SK-N-SH (cell line): ENCODE results near the gene FOXA3. TPM values are rescaled to one million over a fixed set of nuclear protein-coding genes. Genes with fewer than 3 reads are reported as not detected.
"Not testable (repeated sequence)": the region's sequence is repeated elsewhere in the genome, so short reads cannot be mapped to it uniquely, and the experiment has no call there.

Experiments used
- CTCF ChIA-PET: fragments of 300-600, 350-600 bp; formaldehyde crosslinking; extraction: SDS; loops from one replicate; lab custom pipeline; 2021; lab: Yijun Ruan, JAX
- POLR2A ChIA-PET: fragments of 350-600 bp; sonication (Branson Sonifier 250); formaldehyde crosslinking; extraction: SDS; loops from one replicate; lab custom pipeline; 2020; ENCODE audit warnings: antibody characterized with exemption, inconsistent platforms; lab: Yijun Ruan, JAX
- DNase-seq: peaks from one replicate; pipeline ENCODE4 v3.0.0; 2012
- H2AFZ ChIP-seq: fragments of 200-600 bp; sonication (generic); 2 replicates; pipeline ENCODE4 v1.8.1; 2016; ENCODE audit warnings: antibody characterized with exemption, mild to moderate bottlenecking, low read depth
- H3F3A ChIP-seq: fragments of 200-600 bp; sonication (generic); replicated peaks from 2 replicates; pipeline ENCODE3; 2016; ENCODE audit warnings: antibody characterized with exemption, mild to moderate bottlenecking; ENCODE audit not compliant: insufficient read depth
- H3K27ac ChIP-seq, 2 experiments: fragments of 200-500 bp in 1 of 2; fragments of 200-600 bp in 1 of 2; sonication (Bioruptor generic) in 1 of 2; sonication (generic), shearing (Covaris generic) in 1 of 2; 2 replicates each; pipeline versions ENCODE4 v1.5.1 to v1.6.1; 2014 to 2016; ENCODE audit warnings: low read depth in 2 of 2, inconsistent platforms in 1 of 2, low read length in 1 of 2, mild to moderate bottlenecking in 1 of 2, mixed read lengths in 1 of 2
- H3K27me3 ChIP-seq: fragments of 200-600 bp; sonication (generic), shearing (Covaris generic); 2 replicates; pipeline ENCODE4 v1.6.1; 2016; ENCODE audit warnings: mixed run types; ENCODE audit not compliant: insufficient read depth
- H3K36me3 ChIP-seq, 2 experiments: fragments of 200-500 bp in 1 of 2; fragments of 200-600 bp in 1 of 2; sonication (Bioruptor generic) in 1 of 2; sonication (generic) in 1 of 2; replicated peaks in 1 of 2; 2 replicates each; pipeline versions ENCODE3 to v1.5.1; 2014 to 2016; ENCODE audit warnings: low read length in 1 of 2, mild to moderate bottlenecking in 1 of 2; ENCODE audit not compliant: insufficient read depth in 2 of 2, control insufficient read depth in 1 of 2
- H3K4me1 ChIP-seq, 2 experiments: fragments of 200-500 bp in 1 of 2; fragments of 200-600 bp in 1 of 2; sonication (Bioruptor generic) in 1 of 2; sonication (generic), shearing (Covaris generic) in 1 of 2; 2 replicates each; pipeline versions ENCODE4 v1.5.1 to v1.6.1; 2014 to 2016; ENCODE audit warnings: low read depth in 1 of 2, low read length in 1 of 2, mixed run types in 1 of 2; ENCODE audit not compliant: insufficient read depth in 2 of 2, control insufficient read depth in 1 of 2
- H3K4me2 ChIP-seq: fragments of 200-600 bp; sonication (generic), shearing (Covaris generic); 2 replicates; pipeline ENCODE4 v1.6.1; 2017; ENCODE audit warnings: mixed run types
- H3K4me3 ChIP-seq, 2 experiments: fragments of 200-500 bp in 1 of 2; fragments of 200-600 bp in 1 of 2; sonication (Bioruptor generic) in 1 of 2; sonication (generic), shearing (Covaris generic) in 1 of 2; 2 replicates each; pipeline versions ENCODE4 v1.5.1 to v1.8.1; 2014 to 2016; ENCODE audit warnings: low read depth in 2 of 2, inconsistent platforms in 1 of 2, low read length in 1 of 2, mild to moderate bottlenecking in 1 of 2, mixed read lengths in 1 of 2, moderate library complexity in 1 of 2
- H3K79me2 ChIP-seq: fragments of 200-600 bp; sonication (generic); 2 replicates; pipeline ENCODE4 v1.8.1; 2017; ENCODE audit warnings: mild to moderate bottlenecking; ENCODE audit not compliant: insufficient read depth
- H3K9ac ChIP-seq: fragments of 200-600 bp; sonication (generic); 2 replicates; pipeline ENCODE4 v1.6.1; 2017; ENCODE audit warnings: mixed run types
- H3K9me2 ChIP-seq: fragments of 200-600 bp; sonication (generic); 2 replicates; pipeline ENCODE4 v1.6.1; 2017; ENCODE audit warnings: mixed run types
- H3K9me3 ChIP-seq: fragments of 200-600 bp; sonication (generic); 2 replicates; pipeline ENCODE4 v1.6.1; 2017; ENCODE audit warnings: mixed run types, mild to moderate bottlenecking, moderate library complexity
- H4K20me1 ChIP-seq: fragments of 200-600 bp; sonication (generic); 2 replicates; pipeline ENCODE4 v1.6.1; 2017; ENCODE audit warnings: mild to moderate bottlenecking, mixed run types; ENCODE audit not compliant: insufficient read depth
- CHD2 ChIP-seq: fragments of 150-350 bp; IDR thresholded peaks from 2 replicates; pipeline ENCODE4 v1.6.1; 2018; ENCODE audit warnings: low read length; ENCODE audit not compliant: partially characterized antibody
- FOSL2 ChIP-seq: IDR thresholded peaks from 2 replicates; pipeline ENCODE4 v1.4.0; 2012; ENCODE audit warnings: low read depth, mild to moderate bottlenecking, moderate library complexity, borderline replicate concordance
- MXI1 ChIP-seq: IDR thresholded peaks from 2 replicates; pipeline ENCODE4 v1.6.1; 2012; ENCODE audit warnings: mild to moderate bottlenecking, low read depth, low read length, improper control_type of control experiment
- PBX3 ChIP-seq: IDR thresholded peaks from 2 replicates; pipeline ENCODE4; 2012
- TCF12 ChIP-seq: IDR thresholded peaks from 2 replicates; pipeline ENCODE4 v1.4.0; 2012
- USF1 ChIP-seq: IDR thresholded peaks from 2 replicates; pipeline ENCODE4 v1.4.0; 2012; ENCODE audit warnings: low read depth, borderline replicate concordance
- YY1 ChIP-seq: IDR thresholded peaks from 2 replicates; pipeline ENCODE4 v1.4.0; 2012; ENCODE audit warnings: low read depth, mild to moderate bottlenecking
- WGBS: methylation state at CpG from one replicate; pipeline ENCODE4 v1.1.6; 2017; ENCODE audit warnings: low lambda C conversion rate; 5-methylcytosine and 5-hydroxymethylcytosine counted together
- polyA plus RNA-seq, 3 experiments: library from polyadenylated mRNA; depleted of rRNA; stranded (reverse); fragments of >200 nt; gene quantifications; 2 replicates each; pipeline ENCODE4 v1.2.3, GENCODE V29; 2012

The FOXA3 gene
- polyA plus RNA-seq, 1 of the 3 experiments (the other 2 are of a cell fraction): 1.5 TPM

GRCh38 chr19:45865269-45865948 lies 1.3 kb downstream of the FOXA3 start:
- Histone ChIP-seq H3K36me3 (peaks cover 0 to 13% of the 10 kb centered on the region in 2 experiments), H3K9me3 (no peaks in the 10 kb centered on the region), H3F3A (peaks cover 16% of the 10 kb centered on the region), H3K4me1 (peaks cover 0 to 6% of the 10 kb centered on the region in 2 experiments; a peak in 2 of 4 replicates), H4K20me1 (no peaks in the 10 kb centered on the region), H3K27ac (no peak overlapping the region), H2AFZ (no peak overlapping the region), H3K4me3 (no peak overlapping the region), H3K9ac (no peak overlapping the region), H3K9me2 (no peaks in the 10 kb centered on the region), H3K4me2 (no peak overlapping the region), H3K79me2 (peaks cover 25% of the 10 kb centered on the region), H3K27me3 (peaks cover 19% of the 10 kb centered on the region; the same call in 1 of the 2 replicates)
- CTCF ChIA-PET: interaction anchor here (0.7 to 12.2 kb wide), 11 partner anchors 9 to 259 kb away, joined by 3 to 121 read pairs (median 6); partner anchors contain the start of genes IRF2BP1, MYPOP and SIX5
- TF ChIP-seq TCF12: no peak
- TF ChIP-seq MXI1: no peak
- TF ChIP-seq FOSL2: no peak
- TF ChIP-seq CHD2: no peak
- no peak for TF ChIP-seq USF1
- no peak for TF ChIP-seq PBX3
- WGBS: 58% methylated on average over 9 of the region's 9 CpGs
- no peak for DNase-seq
- POLR2A ChIA-PET: interaction anchor here (0.5 to 1.2 kb wide), 3 partner anchors 15 to 1384 kb away, joined by 3 read pairs; no protein-coding TSS in a partner anchor

GRCh38 chr19:45866400-45867176 lies 2.5 kb downstream of the FOXA3 start:
- DNase-seq: no peak
- CTCF ChIA-PET: interaction anchor here (0.9 to 12.2 kb wide), 3 partner anchors 16 to 647 kb away, joined by 3 to 121 read pairs (median 4); partner anchors contain the start of gene IRF2BP1

GRCh38 chr19:45867241-45867640 lies 3.1 kb downstream of the FOXA3 start:
- H4K20me1 ChIP-seq, H3K9me2 ChIP-seq, H3K4me3 ChIP-seq, H3K9me3 ChIP-seq, H3K79me2 ChIP-seq, H3K4me2 ChIP-seq, H3K27ac ChIP-seq, H3K9ac ChIP-seq, H3K36me3 ChIP-seq, POLR2A ChIA-PET, H2AFZ ChIP-seq, DNase-seq, H3K4me1 ChIP-seq: not testable (repeated sequence)
- peaks cover 19% of the 10 kb centered on the region; the same call in 1 of the 2 replicates for H3K27me3 ChIP-seq
- peaks cover 13% of the 10 kb centered on the region for H3F3A ChIP-seq
- 57% methylated on average over 4 of the region's 4 CpGs for WGBS
- CTCF ChIA-PET: interaction anchor here (12.2 kb wide), 1 partner anchor 16 kb away, joined by 121 read pairs; the partner anchor contains the start of gene IRF2BP1

More at GRCh38 chr19:45866400-45867176, 2.5 kb downstream of the FOXA3 start:
- H3K4me2 ChIP-seq: no peak overlapping the region
- no peak overlapping the region for H3K4me3 ChIP-seq
- POLR2A ChIA-PET: no interaction called here
- H3K9ac ChIP-seq: no peak overlapping the region
- 54% methylated on average over 11 of the region's 11 CpGs for WGBS
- H3F3A ChIP-seq: peaks cover 18% of the 10 kb centered on the region
- H3K36me3 ChIP-seq: peaks cover 0 to 2% of the 10 kb centered on the region in 2 experiments
- H3K9me2 ChIP-seq: no peaks in the 10 kb centered on the region
- no peaks in the 10 kb centered on the region for H4K20me1 ChIP-seq
- H3K79me2 ChIP-seq: peaks cover 13% of the 10 kb centered on the region
- H3K27ac ChIP-seq: no peak overlapping the region
- TF ChIP-seq FOSL2: no peak
- no peak for TF ChIP-seq YY1
- H2AFZ ChIP-seq: no peak overlapping the region
- H3K4me1 ChIP-seq: peaks cover 0 to 4% of the 10 kb centered on the region in 2 experiments; a peak in 2 of 4 replicates
- H3K9me3 ChIP-seq: no peaks in the 10 kb centered on the region
- peaks cover 19% of the 10 kb centered on the region; the same call in 1 of the 2 replicates for H3K27me3 ChIP-seq
